Measurements from ENCODE around the gene HAGHL. TPM values are rescaled to one million over a fixed set of nuclear protein-coding genes. Genes with fewer than 3 reads are reported as not detected.

Gene HAGHL
- total RNA-seq, 1 donor from 2014 or later: 6.5 TPM

GRCh38 chr16:717450-718245, 9.3 kb upstream of the HAGHL start:
- ATAC-seq (no peak), DNase-seq (ENCODE audit: low spot score) (no peak)
- intact Hi-C loops (cut with DNase I): no loop called here

DNA sequence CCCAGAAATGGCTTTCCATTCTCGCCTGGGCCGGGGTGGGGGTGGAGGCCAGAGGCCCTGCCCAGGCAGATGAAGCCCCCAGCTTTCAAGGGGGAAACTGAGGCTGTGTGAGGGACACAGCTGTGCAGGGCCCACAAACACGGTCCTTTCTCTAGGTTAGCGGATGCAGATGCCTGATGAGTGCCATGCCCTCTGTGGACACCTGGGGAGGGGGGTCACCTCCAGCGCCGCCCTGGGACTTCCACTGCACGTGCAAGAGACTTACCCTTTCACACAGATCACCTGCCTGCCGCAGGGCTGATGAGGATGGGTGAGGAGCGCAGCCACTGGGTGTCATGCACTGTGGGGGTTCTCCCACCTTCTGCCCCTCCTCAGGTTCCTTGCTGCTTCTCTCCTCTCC, 8.5 kb upstream of the HAGHL start:
- ATAC-seq (no peak), DNase-seq (ENCODE audit: low spot score) (no peak)
- intact Hi-C loops (cut with DNase I): no loop called here

DNA sequence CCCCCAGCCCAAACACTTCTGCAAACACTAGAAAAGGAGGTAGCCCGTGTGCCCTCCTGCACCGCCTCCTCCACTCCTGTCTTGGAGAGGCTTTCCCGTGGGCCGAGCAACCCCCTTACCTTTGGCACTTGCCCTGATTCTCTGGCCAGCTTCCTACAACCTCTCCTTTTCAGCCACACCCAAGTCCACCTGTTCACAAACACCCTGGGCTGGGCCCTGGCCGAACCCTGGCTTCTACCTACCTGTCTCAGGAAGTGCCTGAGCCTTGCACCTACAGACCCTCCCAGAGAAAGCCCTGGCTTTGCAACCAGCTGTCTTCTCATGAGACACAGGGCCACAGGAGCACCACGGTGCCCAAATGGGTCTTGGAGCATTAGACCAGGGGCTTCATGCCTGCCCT, 8.0 kb upstream of the HAGHL start:
- ATAC-seq: no peak
- intact Hi-C loops (cut with DNase I): no loop called here
- DNase-seq (ENCODE audit: low spot score): no peak

DNA sequence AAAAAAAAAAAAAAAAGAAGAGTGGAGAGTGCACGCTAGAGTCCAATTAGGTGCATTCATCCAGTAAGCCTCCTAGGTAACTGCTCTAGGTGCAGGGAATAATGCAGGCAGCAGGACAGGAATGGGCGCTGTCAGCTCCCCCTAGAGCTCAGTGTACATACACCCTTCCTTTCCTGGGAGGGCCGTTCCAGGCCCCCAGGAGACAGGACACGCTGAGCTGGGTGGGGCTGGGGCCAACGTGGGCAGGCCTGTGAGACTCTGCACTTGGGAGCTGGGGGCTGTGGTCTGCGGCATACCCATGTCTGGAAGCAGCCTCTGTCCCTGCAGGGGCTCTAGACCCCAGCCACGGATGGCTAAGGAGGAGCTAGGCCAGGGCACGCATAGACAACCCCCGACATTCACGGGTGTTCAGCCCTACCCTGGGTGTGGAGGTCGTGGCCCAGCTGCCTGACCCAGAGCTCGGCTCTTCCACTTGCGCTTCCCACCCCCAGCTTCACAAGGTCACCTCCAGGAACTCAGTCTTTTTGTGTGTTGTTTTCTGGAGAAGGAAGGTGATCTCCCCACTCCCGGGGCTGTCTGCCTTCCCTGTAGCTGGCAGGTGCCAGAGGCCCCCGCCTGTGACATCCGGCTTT, 7.0 kb upstream of the HAGHL start:
- intact Hi-C loops (cut with DNase I): no loop called here

GRCh38 chr16:720447-720989, 6.4 kb upstream of the HAGHL start:
- DNase-seq (ENCODE audit: low spot score) (peak; percentile 78), ATAC-seq (peak; percentile 44)
- intact Hi-C loops (cut with DNase I): no loop called here

More for the DNA sequence above, 7.0 kb upstream of the HAGHL start:
- ATAC-seq: peak; percentile 4
- no peak for DNase-seq (ENCODE audit: low spot score)

DNA sequence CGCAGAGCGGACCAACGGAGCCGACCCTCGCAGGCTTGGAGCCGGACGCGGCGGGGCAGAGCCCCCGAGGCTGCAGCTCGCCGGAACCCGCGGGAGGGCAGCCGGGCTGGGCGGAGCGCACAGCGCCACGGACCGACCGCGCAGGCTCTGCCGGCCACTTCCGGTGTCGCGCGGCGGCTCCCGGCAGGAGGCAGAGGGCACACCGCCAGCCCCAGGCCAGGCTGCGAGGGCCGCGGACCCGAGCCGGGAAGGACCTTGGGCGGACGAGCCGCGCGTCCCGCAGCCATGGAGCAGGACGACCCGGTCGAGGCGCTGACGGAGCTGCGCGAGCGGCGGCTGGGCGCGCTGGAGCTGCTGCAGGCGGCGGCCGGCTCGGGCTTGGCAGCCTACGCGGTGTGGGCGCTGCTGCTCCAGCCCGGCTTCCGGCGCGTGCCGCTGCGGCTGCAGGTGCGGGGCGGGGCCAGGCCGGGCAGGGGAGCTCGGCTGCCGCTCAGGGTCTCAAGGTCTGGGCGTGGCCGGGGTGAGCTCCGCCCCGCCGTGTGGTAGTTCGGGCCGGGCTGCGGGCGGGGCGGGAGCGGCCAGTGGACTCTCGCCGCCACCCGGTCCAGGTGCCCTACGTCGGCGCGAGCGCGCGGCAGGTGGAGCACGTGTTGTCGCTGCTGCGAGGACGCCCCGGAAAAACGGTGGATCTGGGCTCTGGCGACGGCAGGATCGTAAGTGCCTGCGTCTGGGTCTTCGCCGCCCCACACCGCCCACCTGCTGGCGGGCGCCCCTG, 5.7 kb upstream of the HAGHL start, which contains the start of gene ANTKMT:
Gene ANTKMT, plus strand, starts transcription at position 157 of the 775 bp plus-strand sequence. Its CDS starts 129 bp downstream, at position 286.
- ATAC-seq: peak; percentile 65
- DNase-seq (ENCODE audit: low spot score): peak; percentile 86
- intact Hi-C loops (cut with DNase I): no loop called here

DNA sequence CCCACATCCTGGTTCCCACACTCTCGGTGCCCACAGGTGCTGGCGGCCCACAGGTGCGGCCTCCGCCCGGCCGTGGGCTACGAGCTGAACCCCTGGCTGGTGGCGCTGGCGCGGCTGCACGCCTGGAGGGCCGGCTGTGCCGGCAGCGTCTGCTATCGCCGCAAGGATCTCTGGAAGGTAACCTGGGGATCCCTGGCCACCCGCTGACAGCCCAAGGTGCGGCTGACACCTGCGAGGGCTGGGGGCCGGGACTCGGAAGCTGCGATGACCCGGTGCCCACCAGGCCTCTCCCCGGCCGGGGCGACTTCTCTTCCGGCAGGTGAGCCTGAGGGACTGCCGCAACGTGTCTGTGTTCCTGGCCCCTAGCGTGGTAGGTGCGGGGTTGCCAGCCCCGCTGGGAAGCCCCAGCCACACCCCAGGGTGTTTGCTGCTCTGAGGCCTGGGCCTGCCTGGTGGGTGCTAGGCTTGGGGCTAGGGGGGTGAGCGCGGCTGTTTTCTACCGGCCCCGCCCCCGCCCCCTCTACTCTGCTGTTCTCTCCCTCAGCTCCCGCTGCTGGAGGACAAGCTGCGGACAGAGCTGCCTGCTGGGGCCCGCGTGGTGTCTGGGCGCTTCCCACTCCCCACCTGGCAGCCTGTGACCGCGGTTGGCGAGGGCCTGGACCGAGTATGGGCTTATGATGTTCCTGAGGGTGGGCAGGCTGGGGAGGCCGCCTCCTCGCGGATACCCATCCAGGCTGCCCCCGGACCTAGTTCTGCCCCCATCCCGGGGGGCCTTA, 5.0 kb upstream of the HAGHL start:
- ATAC-seq (no peak), DNase-seq (ENCODE audit: low spot score) (no peak)
- intact Hi-C loops (cut with DNase I): no loop called here

GRCh38 chr16:722835-723633, 3.9 kb upstream of the HAGHL start:
- ATAC-seq (no peak), DNase-seq (ENCODE audit: low spot score) (no peak)
- intact Hi-C loops (cut with DNase I): no loop called here

DNA sequence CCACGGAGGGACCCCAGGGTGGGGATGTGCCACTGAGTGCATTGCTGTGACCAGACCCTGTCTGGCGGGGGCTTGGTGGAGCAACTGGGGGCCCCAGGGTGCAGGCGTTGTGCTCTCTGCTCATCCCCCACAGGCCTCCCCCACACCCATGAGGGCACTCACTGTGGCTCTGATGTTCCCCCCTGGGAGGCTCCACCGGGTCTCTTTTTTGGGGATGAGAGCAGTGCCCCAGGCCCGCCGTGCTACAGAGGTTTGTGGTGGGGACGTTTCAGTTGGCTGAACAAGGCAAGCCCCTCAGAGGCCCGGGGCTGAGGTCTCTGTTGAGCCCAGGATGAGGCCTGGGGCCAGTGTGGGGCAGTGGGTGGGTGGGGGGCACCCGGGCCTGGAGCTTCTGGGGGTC, 3.2 kb upstream of the HAGHL start:
- ATAC-seq: no peak
- intact Hi-C loops (cut with DNase I): no loop called here
- no peak for DNase-seq (ENCODE audit: low spot score)

GRCh38 chr16:724188-725040, 2.5 kb upstream of the HAGHL start:
- ATAC-seq: no peak
- DNase-seq (ENCODE audit: low spot score): no peak
- intact Hi-C loops (cut with DNase I): no loop called here

- ATAC-seq (no peak), DNase-seq (ENCODE audit: low spot score) (no peak)
- intact Hi-C loops (cut with DNase I): no loop called here
These were observed 1.9 kb upstream of the HAGHL start for GRCh38 chr16:725041-725376.

GRCh38 chr16:725463-726187, 1.3 kb upstream of the HAGHL start:
- intact Hi-C loops (cut with DNase I): no loop called here
- DNase-seq (ENCODE audit: low spot score) (no peak), ATAC-seq (no peak)

- no peak for ATAC-seq
- no peak for DNase-seq (ENCODE audit: low spot score)
- intact Hi-C loops (cut with DNase I): no loop called here
These were observed 793 bp upstream of the HAGHL start for GRCh38 chr16:726188-726437.

- intact Hi-C loops (cut with DNase I): no loop called here
- no peak for DNase-seq (ENCODE audit: low spot score)
- no peak for ATAC-seq
These were observed 528 bp downstream of the HAGHL start for GRCh38 chr16:727291-727977.

DNA sequence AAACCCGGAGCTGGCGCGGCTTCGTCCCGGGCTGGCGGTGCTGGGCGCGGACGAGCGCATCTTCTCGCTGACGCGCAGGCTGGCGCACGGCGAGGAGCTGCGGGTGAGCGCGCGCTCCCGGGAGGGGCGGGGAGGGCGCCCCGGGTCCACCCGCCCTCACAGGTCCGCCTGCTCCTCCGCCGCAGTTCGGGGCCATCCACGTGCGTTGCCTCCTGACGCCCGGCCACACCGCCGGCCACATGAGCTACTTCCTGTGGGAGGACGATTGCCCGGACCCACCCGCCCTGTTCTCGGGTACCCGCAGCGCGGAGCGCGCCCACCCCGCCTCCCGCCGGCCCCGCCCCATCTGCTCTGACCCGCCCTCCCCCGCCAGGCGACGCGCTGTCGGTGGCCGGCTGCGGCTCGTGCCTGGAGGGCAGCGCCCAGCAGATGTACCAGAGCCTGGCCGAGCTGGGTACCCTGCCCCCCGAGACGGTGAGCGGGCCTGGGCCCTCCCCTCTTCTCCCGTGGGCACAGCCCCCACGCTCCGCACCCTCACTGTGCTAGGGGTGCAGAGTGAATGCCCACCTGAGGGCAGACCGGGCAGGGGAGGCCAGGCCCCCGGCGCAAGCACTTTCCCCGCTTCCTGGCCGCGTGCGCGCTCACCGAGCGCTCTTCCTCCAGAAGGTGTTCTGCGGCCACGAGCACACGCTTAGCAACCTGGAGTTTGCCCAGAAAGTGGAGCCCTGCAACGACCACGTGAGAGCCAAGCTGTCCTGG, 1.4 kb downstream of the HAGHL start:
- peak; percentile 82 for DNase-seq (ENCODE audit: low spot score)
- intact Hi-C loops (cut with DNase I): no loop called here
- peak; percentile 46 for ATAC-seq
